GM21447 (cell line): ENCODE measurements around the gene TRIM7.

Source experiments
- ATAC-seq: cut with Tn5 transposase; IDR thresholded peaks from one replicate; pipeline ENCODE4 v1.9.1; 2021; ENCODE audit not compliant: unreplicated experiment

The TRIM7 gene

GRCh38 chr5:181204826-181205760 lies at the start of gene TRIM7:
TRIM7 (minus strand) TSS chr5:181205196; CDS start chr5:181205110, 86 bp downstream.
- ATAC-seq, result no peak

- no peak for ATAC-seq
Observed at GRCh38 chr5:181248277-181248676, 43.3 kb upstream of the TRIM7 start.

- ATAC-seq, result peak; percentile 43
Observed at GRCh38 chr5:181246276-181247049, 41.5 kb upstream of the TRIM7 start.

DNA sequence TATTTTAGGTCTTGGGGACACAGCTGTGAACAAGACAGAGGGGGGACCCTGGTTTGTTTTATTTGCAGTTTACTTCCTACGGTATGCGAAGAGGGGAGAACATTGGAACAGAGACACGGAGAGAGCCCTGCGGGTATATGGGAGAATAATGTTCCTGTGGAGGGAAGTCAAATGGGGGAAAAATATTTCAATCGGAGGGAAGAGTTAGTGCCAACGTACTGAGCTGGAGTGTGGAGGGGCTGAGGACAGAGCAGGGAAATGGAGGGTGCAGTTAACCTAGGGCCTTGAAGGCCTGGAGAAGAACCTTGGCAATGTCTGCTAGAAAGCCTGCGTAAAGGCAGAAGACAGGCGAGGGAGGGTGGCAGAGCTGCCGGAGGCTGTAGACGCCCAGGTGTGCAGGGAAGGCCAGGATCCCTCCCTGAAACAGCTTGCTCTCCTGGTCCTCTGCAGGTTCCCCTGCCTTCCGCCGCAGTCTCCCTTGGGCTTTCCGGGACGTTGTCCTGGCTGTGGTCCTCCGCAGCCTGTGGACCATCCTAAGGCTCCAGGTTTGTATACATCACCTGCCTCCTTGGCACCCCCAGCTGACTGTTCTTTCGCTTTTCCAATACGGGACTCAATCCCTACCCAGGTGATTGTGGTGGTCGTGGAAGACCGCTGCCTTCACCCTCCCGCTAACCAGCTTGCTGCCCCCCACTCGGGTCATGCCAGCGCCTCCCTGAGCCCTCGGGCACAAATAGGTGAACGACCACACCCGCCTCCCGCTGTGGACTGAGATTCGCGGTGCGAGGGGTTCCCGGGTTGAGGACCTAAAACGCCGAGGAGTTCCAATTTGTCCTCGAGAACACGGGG lies 40.7 kb upstream of the TRIM7 start:
- peak; percentile 3 for ATAC-seq

DNA sequence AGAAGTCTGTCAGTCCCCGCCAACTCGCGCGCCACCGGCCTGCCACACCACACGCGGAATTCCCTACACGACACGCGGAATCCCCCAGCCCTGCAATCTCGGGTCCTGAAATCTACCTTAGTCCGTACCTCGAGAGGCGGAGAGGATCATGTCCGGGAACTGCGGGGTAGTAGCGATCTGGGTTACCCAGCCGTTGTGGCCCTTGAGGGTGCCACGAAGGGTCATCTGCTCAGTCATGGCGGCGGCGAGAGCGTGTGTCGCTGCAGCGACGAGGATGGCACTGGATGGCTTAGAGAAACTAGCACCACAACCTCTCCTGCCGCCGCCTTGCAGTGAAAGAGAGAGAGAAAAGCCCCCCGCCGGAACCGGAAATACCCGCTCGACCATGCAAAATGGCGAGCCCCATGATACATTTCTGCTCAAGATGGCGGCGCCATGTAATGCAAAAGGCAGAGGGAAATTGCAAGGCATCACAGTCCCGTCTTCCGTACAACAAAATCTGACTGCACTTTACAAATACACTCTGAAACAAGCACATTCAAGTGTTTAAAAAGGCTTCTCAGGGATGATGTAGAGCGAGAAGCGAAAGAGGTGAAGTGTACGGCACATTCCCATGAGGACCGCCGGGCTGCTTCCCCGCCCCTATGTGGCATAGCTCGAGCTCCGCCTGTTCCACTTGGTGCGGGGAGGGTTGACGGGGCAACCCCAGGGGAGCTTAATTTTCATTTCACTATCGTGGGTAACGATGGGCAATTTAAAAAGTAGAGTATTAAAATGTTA lies 38.8 kb upstream of the TRIM7 start, which contains the start of gene RACK1:
Gene RACK1 (minus strand): TSS at position 343 of the 780 bp plus-strand sequence. CDS start 106 bp downstream, at position 237.
- ATAC-seq, result peak; percentile 57

DNA sequence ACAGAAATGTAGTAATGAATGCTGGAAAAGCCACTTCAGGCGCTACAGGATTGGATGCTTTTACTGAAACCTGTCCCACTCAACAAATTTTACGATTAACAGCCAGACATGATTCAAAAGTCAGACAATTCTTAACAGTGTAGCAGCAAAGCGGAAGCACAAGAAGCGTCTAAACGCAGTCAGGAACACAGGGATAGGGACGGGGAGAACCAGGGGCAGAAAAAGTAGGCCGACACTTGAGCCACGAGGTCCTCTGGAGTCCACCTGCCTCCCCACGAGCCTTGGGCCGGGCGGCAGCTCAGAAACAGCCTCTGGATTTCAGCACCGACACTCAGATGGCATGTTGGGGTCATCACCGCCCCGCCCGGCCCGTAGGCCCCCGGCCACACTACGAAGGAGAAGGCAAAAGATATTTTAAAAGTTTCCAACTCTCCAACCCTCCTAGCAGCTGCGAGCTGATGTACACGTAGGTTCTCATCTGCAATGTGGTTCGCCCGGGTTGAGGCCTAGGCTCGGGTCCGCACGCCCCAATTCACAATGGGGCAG lies 38.1 kb upstream of the TRIM7 start:
- no peak for ATAC-seq

DNA sequence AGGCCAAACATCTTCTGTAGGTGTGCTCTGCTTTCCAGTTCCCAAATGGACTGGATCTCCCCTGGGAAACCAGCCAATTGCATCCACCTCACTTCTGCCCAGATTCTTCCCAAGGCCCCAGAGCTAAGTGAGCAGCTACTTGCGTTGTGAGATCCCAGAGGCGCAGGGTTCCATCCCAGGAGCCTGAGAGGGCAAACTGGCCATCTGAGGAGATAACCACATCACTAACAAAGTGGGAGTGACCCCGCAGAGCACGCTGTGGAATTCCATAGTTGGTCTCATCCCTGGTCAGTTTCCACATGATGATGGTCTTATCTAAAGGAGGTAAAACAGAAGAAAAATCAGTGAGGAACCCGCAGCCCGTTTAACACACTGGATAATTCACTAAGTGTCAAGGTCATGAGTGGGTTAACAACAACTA lies 37.0 kb upstream of the TRIM7 start:
- no peak for ATAC-seq

DNA sequence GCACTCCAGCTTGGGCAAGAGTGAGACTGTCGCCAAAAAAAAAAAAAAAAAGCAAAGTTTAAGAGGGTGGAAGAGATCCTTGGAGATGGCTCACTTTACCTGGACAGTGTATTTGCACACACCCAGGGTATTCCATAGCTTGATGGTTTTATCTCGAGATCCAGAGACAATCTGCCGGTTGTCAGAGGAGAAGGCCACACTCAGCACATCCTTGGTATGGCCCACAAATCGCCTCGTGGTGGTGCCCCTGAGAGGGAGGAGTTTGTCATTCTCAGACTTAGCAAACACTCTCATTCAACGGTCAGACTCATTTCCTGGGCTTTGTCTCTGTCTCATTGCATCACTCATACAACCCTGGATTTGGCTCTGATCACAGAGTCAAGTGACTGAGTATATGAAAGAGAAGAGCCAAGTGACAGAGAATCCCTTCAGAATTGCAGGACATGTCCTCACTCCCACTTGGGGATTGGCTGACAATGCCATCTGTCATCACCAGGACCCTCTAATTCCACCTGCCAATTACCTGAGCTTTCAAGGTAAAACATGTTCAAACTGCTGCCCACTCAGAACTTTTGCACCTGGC lies 36.5 kb upstream of the TRIM7 start:
- ATAC-seq, result no peak

DNA sequence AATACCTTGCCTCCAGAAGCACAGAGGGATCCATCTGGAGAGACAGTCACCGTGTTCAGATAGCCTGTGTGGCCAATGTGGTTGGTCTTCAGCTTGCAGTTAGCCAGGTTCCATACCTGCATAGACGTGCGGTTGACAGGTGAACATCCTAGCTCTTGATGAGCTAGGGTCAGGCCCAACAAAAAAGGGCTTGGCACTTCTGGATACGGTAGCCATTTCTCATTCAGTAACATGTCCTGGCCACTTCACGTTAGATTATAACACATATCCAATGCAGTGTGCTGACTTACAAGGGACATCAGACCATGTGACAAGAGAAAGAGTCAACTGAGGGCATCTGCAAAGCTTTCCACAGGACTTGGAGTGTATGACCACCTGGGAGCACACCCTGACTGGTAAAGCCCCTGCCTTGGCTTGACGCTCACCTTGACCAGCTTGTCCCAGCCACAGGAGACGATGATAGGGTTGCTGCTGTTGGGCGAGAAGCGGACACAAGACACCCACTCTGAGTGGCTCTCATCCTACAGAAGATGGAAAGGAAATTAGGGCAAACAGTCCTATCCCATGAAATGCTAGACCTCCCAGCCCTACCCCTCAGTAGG lies 34.2 kb upstream of the TRIM7 start:
- no peak for ATAC-seq

DNA sequence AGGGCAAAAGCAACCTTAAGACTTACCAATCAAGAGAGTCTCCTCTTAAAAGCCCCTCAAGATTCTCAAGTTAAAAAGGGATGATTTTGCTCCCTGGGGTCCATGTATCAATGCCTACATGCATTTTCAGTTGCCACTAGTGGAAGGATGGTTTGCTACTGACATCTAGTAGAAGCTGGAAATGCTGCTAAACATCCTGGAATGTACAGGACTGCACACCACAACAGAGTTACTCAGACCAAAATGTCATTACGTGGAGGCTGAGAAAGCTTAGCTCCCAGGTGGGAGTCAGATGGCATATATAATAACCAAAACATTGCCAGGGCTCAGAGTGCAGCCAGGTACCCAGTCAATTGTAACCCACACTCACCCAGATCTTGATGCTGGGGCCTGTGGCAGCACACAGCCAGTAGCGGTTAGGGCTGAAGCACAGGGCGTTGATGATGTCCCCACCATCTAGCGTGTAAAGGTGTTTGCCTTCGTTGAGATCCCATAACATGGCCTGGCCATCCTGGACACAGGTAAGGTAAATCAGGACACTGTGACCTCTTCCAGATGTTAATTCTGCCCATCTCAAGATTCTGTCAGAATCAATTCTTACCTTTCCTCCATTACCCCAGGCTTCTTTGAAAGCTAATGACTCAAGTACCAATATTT lies 32.9 kb upstream of the TRIM7 start:
- no peak for ATAC-seq

GRCh38 chr5:181236954-181237641 lies 32.1 kb upstream of the TRIM7 start:
- no peak for ATAC-seq

DNA sequence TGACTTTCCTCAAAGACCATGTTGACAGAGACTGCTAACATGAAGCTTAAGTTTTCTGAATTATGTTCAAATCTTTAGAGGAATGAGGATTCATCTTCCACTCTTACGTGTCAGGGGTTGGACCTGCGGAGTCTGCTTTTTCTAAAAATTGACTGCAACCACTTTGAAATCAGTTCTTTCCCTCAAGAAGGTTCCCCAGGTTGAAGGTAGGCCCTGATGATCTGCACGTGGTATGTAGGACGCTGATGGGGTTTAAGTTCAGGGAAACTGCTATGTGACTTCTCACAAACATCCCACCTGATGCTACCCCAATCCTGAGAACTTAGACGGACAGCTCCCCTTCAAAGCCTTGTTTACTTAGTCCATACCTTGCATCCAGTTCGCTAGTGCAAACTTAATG lies 31.5 kb upstream of the TRIM7 start:
- no peak for ATAC-seq

GRCh38 chr5:181235689-181236366 lies 30.8 kb upstream of the TRIM7 start:
- no peak for ATAC-seq

GRCh38 chr5:181235323-181235688 lies 30.3 kb upstream of the TRIM7 start:
- no peak for ATAC-seq

- no peak for ATAC-seq
Observed at GRCh38 chr5:181234455-181235306, 29.7 kb upstream of the TRIM7 start.

GRCh38 chr5:181233801-181234454 lies 28.9 kb upstream of the TRIM7 start:
- ATAC-seq, result no peak
